GM10847 (cell line): Measurements from ENCODE around the gene RAB4A.
A peak's percentile ranks its signal among the peaks of the same experiment; 100 is the strongest.

Experiments
- POLR2A ChIP-seq: IDR thresholded peaks from 2 replicates; pipeline ENCODE4 v1.6.1; 2011; ENCODE audit not compliant: insufficient read length; ENCODE audit errors: extremely low read depth

Gene RAB4A

GRCh38 chr1:229270547-229271447 lies at the start of gene RAB4A:
Gene RAB4A (plus strand): TSS chr1:229271111. CDS start chr1:229271340, 229 bp downstream.
- TF ChIP-seq POLR2A, result peak; percentile 68

GRCh38 chr1:229222081-229222480 lies 48.8 kb upstream of the RAB4A start:
- TF ChIP-seq POLR2A, result no peak

- no peak for TF ChIP-seq POLR2A
Measured at GRCh38 chr1:229223498-229223897, 47.4 kb upstream of the RAB4A start.

GRCh38 chr1:229224308-229224707 lies 46.6 kb upstream of the RAB4A start:
- TF ChIP-seq POLR2A, result no peak

GRCh38 chr1:229225331-229225782 lies 45.6 kb upstream of the RAB4A start:
- no peak for TF ChIP-seq POLR2A

- TF ChIP-seq POLR2A, result no peak
Measured at GRCh38 chr1:229226796-229227195, 44.1 kb upstream of the RAB4A start.

GRCh38 chr1:229227298-229227919 lies 43.5 kb upstream of the RAB4A start:
- TF ChIP-seq POLR2A, result no peak

- no peak for TF ChIP-seq POLR2A
Measured at GRCh38 chr1:229228522-229228921, 42.4 kb upstream of the RAB4A start.

- no peak for TF ChIP-seq POLR2A
Measured at GRCh38 chr1:229229137-229229720, 41.7 kb upstream of the RAB4A start.

GRCh38 chr1:229229721-229230139 lies 41.2 kb upstream of the RAB4A start:
- no peak for TF ChIP-seq POLR2A

GRCh38 chr1:229230140-229230892 lies 40.6 kb upstream of the RAB4A start:
- no peak for TF ChIP-seq POLR2A

- no peak for TF ChIP-seq POLR2A
Measured at GRCh38 chr1:229230893-229231753, 39.8 kb upstream of the RAB4A start.

GRCh38 chr1:229231754-229232119 lies 39.2 kb upstream of the RAB4A start:
- TF ChIP-seq POLR2A, result no peak

- no peak for TF ChIP-seq POLR2A
Measured at GRCh38 chr1:229234870-229235472, 35.9 kb upstream of the RAB4A start.
